ENCODE results near the gene SERPINA1.

GRCh38 chr14:94408546-94409095 lies 20.2 kb upstream of the SERPINA1 start:
- TF ChIP-seq CTCF (IDR thresholded peaks at IDR 0.05) (no peak), MAX (IDR thresholded peaks at IDR 0.05) (no peak), USF2 (IDR thresholded peaks at IDR 0.05) (no peak), RAD21 (conservative IDR thresholded peaks at IDR 0.05 in 1 of 2, IDR thresholded peaks at IDR 0.05 in 1 of 2) (no peak), POLR2AphosphoS2 (conservative IDR thresholded peaks at IDR 0.05; ENCODE audit: low read length) (no peak), SMC3 (IDR thresholded peaks at IDR 0.05) (no peak), KDM1A (IDR thresholded peaks at IDR 0.05; ENCODE audit: low read depth) (no peak)

All from A549 (cell line).